Progenitor cell of endocrine pancreas (in vitro differentiated cells): ENCODE data around the gene TP63. TPM values are rescaled to one million over a fixed set of nuclear protein-coding genes. Genes with fewer than 3 reads are reported as not detected.
A peak's percentile ranks its signal among the peaks of the same experiment; 100 is the strongest.

Experiments
- DNase-seq: peaks from one replicate; pipeline ENCODE4 v3.0.0; 2021; ENCODE audit warnings: low spot score; ENCODE audit not compliant: unreplicated experiment
- H3K27ac Mint-ChIP-seq: 2 replicates; pipeline ENCODE4 v1.8.0; 2021; ENCODE audit warnings: mild to moderate bottlenecking, moderate library complexity, mixed read lengths
- H3K27me3 Mint-ChIP-seq: 2 replicates; pipeline ENCODE4 v1.8.0; 2021; ENCODE audit warnings: mixed read lengths
- H3K36me3 Mint-ChIP-seq: 2 replicates; pipeline ENCODE4 v1.8.0; 2022; ENCODE audit warnings: mixed read lengths; ENCODE audit not compliant: insufficient read depth
- H3K4me1 Mint-ChIP-seq: 2 replicates; pipeline ENCODE4 v1.8.0; 2021; ENCODE audit warnings: low read depth, mixed read lengths
- H3K4me3 Mint-ChIP-seq: 2 replicates; pipeline ENCODE4 v1.8.0; 2021; ENCODE audit warnings: low read depth, mild to moderate bottlenecking, moderate library complexity, mixed read lengths
- H3K9me3 Mint-ChIP-seq: 2 replicates; pipeline ENCODE4 v1.8.0; 2021; ENCODE audit warnings: low read depth, mixed read lengths
- total RNA-seq: library from RNA; stranded (reverse); gene quantifications from 2 replicates; pipeline ENCODE4 v1.2.1, GENCODE V29; 2021
- TF ChIP-seq, protein P1 (sequence below): fragments of 200-600 bp; sonication (generic); IDR thresholded peaks from one replicate; pipeline ENCODE4 v1.5.0; 2021; ENCODE audit warnings: antibody characterized with exemption, mild to moderate bottlenecking; ENCODE audit not compliant: unreplicated experiment

TP63 gene
- total RNA-seq, 1 donor from 2014 or later: 0.72 TPM

DNA sequence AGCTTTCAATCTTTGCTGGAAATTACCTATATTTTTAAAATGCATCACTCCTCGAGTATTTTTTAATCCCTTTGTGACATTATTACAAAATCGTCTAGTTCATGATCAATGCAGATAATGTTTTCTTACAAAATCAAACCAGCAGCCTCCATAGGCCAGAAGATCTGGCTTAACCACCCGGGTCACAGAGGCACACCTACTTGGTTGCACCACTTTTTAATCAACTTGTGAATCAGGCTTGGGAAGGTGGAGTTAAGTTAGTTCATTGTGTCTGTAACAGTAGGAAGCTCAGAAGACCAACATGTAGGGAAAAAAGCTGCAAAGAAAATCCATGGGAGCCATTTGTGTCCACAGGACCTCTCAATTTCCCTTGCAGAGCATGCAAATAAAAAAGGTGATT lies 148.0 kb downstream of the TP63 start:
- H3K4me1 Mint-ChIP-seq: peaks cover 2% of the 10 kb centered on the region
- no peak for DNase-seq
- H3K27ac Mint-ChIP-seq: no peak overlapping the region

DNA sequence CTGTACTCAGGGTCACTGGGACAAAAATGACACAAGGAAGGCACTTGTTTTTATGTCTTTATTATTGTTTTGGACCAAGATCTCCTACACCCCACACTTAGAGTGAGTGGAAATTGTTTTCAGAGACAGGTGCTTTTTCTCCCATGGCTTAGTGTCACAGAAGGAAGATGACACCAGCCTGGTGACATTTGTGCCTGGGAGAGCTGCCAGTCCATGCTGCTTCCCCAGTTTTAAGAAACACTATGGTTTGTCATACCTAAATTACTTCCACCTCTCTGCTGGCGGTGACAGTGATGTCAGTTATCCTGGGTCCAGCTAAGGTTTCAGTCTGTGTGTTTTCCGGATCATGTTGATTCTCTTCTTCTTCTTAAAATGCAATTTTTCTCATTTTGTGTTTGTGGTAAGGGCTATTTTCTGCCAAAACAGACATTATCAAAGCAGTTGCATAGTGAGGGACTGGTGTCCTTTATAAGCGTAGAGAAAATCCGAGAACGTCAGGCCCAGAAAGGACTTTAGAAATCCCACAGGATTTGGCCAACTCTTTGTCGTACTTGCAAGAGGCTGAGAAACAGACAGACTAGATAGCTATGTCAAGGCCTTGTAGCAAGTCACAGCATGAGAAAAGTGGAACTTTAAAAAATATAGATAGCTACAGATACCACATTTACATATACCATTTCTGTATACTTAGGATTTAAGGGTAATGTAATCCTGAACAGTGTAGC lies 149.5 kb downstream of the TP63 start:
- Mint-ChIP-seq H3K27me3 (peaks cover 63% of the 10 kb centered on the region), H3K4me3 (no peak overlapping the region)
- TF ChIP-seq, protein P1, sequence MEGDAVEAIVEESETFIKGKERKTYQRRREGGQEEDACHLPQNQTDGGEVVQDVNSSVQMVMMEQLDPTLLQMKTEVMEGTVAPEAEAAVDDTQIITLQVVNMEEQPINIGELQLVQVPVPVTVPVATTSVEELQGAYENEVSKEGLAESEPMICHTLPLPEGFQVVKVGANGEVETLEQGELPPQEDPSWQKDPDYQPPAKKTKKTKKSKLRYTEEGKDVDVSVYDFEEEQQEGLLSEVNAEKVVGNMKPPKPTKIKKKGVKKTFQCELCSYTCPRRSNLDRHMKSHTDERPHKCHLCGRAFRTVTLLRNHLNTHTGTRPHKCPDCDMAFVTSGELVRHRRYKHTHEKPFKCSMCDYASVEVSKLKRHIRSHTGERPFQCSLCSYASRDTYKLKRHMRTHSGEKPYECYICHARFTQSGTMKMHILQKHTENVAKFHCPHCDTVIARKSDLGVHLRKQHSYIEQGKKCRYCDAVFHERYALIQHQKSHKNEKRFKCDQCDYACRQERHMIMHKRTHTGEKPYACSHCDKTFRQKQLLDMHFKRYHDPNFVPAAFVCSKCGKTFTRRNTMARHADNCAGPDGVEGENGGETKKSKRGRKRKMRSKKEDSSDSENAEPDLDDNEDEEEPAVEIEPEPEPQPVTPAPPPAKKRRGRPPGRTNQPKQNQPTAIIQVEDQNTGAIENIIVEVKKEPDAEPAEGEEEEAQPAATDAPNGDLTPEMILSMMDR: no peak

More for the DNA sequence above, 148.0 kb downstream of the TP63 start:
- peaks cover 62% of the 10 kb centered on the region for H3K27me3 Mint-ChIP-seq
- TF ChIP-seq, protein P1: no peak
- no peaks in the 10 kb centered on the region for H3K9me3 Mint-ChIP-seq
- no peaks in the 10 kb centered on the region for H3K36me3 Mint-ChIP-seq
- H3K4me3 Mint-ChIP-seq: no peak overlapping the region

DNA sequence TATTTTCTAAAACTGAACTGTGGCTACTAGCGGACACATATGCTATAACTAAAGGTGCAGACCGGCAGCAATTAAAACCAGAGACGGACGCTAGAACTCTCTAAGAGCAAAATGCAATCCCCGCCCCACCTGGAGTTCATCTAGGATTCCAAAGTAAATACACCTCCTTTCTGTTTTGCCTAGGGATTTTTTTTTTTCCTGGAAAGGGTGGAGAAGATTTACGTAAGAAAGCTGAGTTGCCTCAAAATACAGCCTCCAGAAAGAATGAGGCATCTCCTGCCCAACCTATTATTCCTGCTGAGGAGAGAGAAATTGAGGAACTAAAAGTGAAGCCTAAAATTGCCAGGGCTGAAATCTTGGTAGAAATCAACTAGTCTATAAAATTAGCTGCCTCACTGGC lies 150.2 kb downstream of the TP63 start:
- TF ChIP-seq, protein P1: no peak
- Mint-ChIP-seq H3K27ac (no peak overlapping the region), H3K36me3 (no peaks in the 10 kb centered on the region), H3K9me3 (no peaks in the 10 kb centered on the region), H3K4me1 (peaks cover 7% of the 10 kb centered on the region), H3K27me3 (peaks cover 57% of the 10 kb centered on the region), H3K4me3 (no peak overlapping the region)
- no peak for DNase-seq

More for the DNA sequence above, 149.5 kb downstream of the TP63 start:
- H3K9me3 Mint-ChIP-seq: no peaks in the 10 kb centered on the region
- peaks cover 7% of the 10 kb centered on the region for H3K4me1 Mint-ChIP-seq
- no peaks in the 10 kb centered on the region for H3K36me3 Mint-ChIP-seq
- no peak overlapping the region for H3K27ac Mint-ChIP-seq
- DNase-seq: no peak

DNA sequence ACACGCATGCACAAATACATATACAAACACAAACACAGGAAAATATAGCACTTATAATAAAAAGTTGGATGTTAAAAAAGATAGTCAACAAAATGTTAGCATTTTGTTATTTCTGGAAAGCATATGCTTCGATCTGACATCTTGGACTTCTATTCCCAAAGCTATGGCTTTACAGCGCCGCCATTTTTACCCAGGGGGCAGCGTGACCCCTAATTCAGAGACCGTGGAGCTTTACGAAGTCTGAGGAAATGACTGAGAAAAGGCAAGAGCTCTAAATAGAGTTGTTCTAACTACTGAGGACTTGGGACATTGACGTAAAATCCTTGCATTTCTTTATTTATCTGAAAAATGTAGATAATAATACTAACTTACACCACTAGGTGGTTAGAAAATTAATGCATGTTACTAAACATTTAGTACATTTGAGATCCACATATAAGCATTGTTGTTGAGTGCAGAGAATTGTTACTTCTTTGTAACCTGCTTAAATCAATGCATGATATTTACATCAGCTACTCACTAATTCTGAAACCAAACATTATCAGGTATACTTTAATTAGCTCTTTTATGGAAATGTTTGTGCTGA lies 155.4 kb downstream of the TP63 start:
- peaks cover 22% of the 10 kb centered on the region for H3K4me1 Mint-ChIP-seq
- TF ChIP-seq, protein P1: peak; percentile 47
- H3K27ac Mint-ChIP-seq: no peak overlapping the region
- H3K9me3 Mint-ChIP-seq: no peaks in the 10 kb centered on the region
- peaks cover 18% of the 10 kb centered on the region for H3K27me3 Mint-ChIP-seq
- DNase-seq: no peak
- no peak overlapping the region for H3K4me3 Mint-ChIP-seq
- H3K36me3 Mint-ChIP-seq: no peaks in the 10 kb centered on the region

DNA sequence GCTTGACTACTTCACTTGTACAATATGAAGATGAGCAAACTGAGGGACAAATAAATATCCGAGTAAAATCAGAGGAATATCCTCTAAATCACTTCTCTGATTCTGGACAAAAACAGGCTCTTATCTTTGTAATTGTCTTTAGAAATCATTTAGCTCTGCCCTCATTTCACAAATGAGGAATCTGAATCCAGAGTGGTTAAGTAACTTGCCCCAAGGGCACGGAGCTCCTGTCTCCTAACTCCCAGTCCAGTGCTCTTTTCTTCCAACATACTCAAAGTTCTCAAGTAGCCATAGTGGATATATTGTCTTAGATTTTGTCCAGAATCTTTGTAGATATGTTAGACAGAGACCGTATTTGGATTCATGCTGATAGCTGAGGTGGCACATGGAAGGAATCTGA lies 156.0 kb downstream of the TP63 start:
- peaks cover 22% of the 10 kb centered on the region for H3K4me1 Mint-ChIP-seq
- H3K36me3 Mint-ChIP-seq: no peaks in the 10 kb centered on the region
- no peak for DNase-seq
- H3K27ac Mint-ChIP-seq: no peak overlapping the region
- TF ChIP-seq, protein P1: no peak
- no peak overlapping the region for H3K4me3 Mint-ChIP-seq
- H3K9me3 Mint-ChIP-seq: no peaks in the 10 kb centered on the region
- peaks cover 12% of the 10 kb centered on the region for H3K27me3 Mint-ChIP-seq
